Endothelial cell of umbilical vein (primary cell): ENCODE measurements around the gene NWD2.

Source experiments
- EZH2 ChIP-seq: IDR thresholded peaks from 2 replicates; pipeline ENCODE4 v1.6.1; 2012; ENCODE audit warnings: borderline replicate concordance, low read depth, mild to moderate bottlenecking, moderate library complexity, low read length, inconsistent platforms; ENCODE audit not compliant: severe bottlenecking
- FOS ChIP-seq: IDR thresholded peaks from 2 replicates; pipeline ENCODE4 v1.6.1; 2011; ENCODE audit warnings: mild to moderate bottlenecking, low read length, moderate library complexity, borderline replicate concordance; ENCODE audit not compliant: insufficient read depth
- GATA2 ChIP-seq: IDR thresholded peaks from 2 replicates; pipeline ENCODE4 v1.7.0; 2011; ENCODE audit warnings: low read depth, mild to moderate bottlenecking, moderate library complexity, mixed read lengths, low read length; ENCODE audit not compliant: insufficient read length, insufficient read depth
- JUN ChIP-seq: IDR thresholded peaks from 2 replicates; pipeline ENCODE4 v1.6.1; 2011; ENCODE audit warnings: borderline replicate concordance, low read depth; ENCODE audit not compliant: insufficient read length, insufficient read depth
- MYC ChIP-seq: IDR thresholded peaks from one replicate; pipeline ENCODE4 v1.6.1; 2011; ENCODE audit warnings: mild to moderate bottlenecking, low read depth, low read length
- POLR2A ChIP-seq: IDR thresholded peaks from 2 replicates; pipeline ENCODE4 v1.6.1; 2012; ENCODE audit warnings: low read depth, mild to moderate bottlenecking, control low read depth, low read length
- POLR2AphosphoS5 ChIP-seq: IDR thresholded peaks from 2 replicates; pipeline ENCODE4 v1.6.1; 2012; ENCODE audit warnings: low read depth, mild to moderate bottlenecking, control low read depth, low read length, moderate library complexity; ENCODE audit not compliant: insufficient read depth
- TF ChIP-seq, protein P1 (sequence below), 2 donors: IDR thresholded peaks; 1 replicate in 1 of 2; 2 replicates in 1 of 2; pipeline ENCODE4 v1.5.1; 2011; ENCODE audit warnings: low read length in 2 of 2, mild to moderate bottlenecking in 2 of 2, moderate library complexity in 2 of 2, control low read depth in 1 of 2, inconsistent platforms in 1 of 2, low read depth in 1 of 2; ENCODE audit not compliant: insufficient read depth in 1 of 2; ENCODE audit errors: extremely low read depth in 1 of 2
- TF ChIP-seq, protein P2 (sequence below): IDR thresholded peaks from 2 replicates; pipeline ENCODE4 v1.6.1; 2011; ENCODE audit not compliant: insufficient read depth, insufficient read length

GRCh38 chr4:37436546-37436945 is 192.0 kb downstream of the NWD2 start:
- TF ChIP-seq, protein P1, sequence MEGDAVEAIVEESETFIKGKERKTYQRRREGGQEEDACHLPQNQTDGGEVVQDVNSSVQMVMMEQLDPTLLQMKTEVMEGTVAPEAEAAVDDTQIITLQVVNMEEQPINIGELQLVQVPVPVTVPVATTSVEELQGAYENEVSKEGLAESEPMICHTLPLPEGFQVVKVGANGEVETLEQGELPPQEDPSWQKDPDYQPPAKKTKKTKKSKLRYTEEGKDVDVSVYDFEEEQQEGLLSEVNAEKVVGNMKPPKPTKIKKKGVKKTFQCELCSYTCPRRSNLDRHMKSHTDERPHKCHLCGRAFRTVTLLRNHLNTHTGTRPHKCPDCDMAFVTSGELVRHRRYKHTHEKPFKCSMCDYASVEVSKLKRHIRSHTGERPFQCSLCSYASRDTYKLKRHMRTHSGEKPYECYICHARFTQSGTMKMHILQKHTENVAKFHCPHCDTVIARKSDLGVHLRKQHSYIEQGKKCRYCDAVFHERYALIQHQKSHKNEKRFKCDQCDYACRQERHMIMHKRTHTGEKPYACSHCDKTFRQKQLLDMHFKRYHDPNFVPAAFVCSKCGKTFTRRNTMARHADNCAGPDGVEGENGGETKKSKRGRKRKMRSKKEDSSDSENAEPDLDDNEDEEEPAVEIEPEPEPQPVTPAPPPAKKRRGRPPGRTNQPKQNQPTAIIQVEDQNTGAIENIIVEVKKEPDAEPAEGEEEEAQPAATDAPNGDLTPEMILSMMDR (IDR thresholded peaks at IDR 0.05; ENCODE audit: extremely low read depth in 1 of 2, insufficient read depth in 1 of 2, low read depth in 1 of 2, low read length in 2 of 2) = no peak
- TF ChIP-seq EZH2 (no peak), POLR2A (no peak), POLR2AphosphoS5 (no peak), JUN (no peak), MYC (no peak), FOS (no peak), GATA2 (no peak)
- TF ChIP-seq, protein P2, sequence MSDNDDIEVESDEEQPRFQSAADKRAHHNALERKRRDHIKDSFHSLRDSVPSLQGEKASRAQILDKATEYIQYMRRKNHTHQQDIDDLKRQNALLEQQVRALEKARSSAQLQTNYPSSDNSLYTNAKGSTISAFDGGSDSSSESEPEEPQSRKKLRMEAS = no peak
